Activated naive CD4-positive, alpha-beta T cell treated with anti-CD3 and anti-CD28 coated beads, Interleukin-2, amount 50 U/mL, for 24 hours (primary cell): Measurements from ENCODE around the gene SEPTIN5.
A peak's percentile ranks its signal among the peaks of the same experiment; 100 is the strongest.
"Not testable (repeated sequence)": the region's sequence is repeated elsewhere in the genome, so short reads cannot be mapped to it uniquely, and the experiment has no call there.

Source experiments
- H3K27ac Mint-ChIP-seq: one replicate; pipeline ENCODE4 v1.8.0; 2021; ENCODE audit warnings: mild to moderate bottlenecking, mixed read lengths
- H3K27me3 Mint-ChIP-seq: one replicate; pipeline ENCODE4 v1.8.0; 2021; ENCODE audit warnings: mixed read lengths
- H3K36me3 Mint-ChIP-seq: one replicate; pipeline ENCODE4 v1.8.0; 2021; ENCODE audit warnings: mixed read lengths
- H3K4me1 Mint-ChIP-seq: one replicate; pipeline ENCODE4 v1.8.0; 2021; ENCODE audit warnings: mixed read lengths
- H3K4me3 Mint-ChIP-seq: one replicate; pipeline ENCODE4 v1.8.0; 2021; ENCODE audit warnings: mild to moderate bottlenecking, mixed read lengths
- H3K9me3 Mint-ChIP-seq: one replicate; pipeline ENCODE4 v1.8.0; 2021; ENCODE audit warnings: mixed read lengths

The SEPTIN5 gene

DNA sequence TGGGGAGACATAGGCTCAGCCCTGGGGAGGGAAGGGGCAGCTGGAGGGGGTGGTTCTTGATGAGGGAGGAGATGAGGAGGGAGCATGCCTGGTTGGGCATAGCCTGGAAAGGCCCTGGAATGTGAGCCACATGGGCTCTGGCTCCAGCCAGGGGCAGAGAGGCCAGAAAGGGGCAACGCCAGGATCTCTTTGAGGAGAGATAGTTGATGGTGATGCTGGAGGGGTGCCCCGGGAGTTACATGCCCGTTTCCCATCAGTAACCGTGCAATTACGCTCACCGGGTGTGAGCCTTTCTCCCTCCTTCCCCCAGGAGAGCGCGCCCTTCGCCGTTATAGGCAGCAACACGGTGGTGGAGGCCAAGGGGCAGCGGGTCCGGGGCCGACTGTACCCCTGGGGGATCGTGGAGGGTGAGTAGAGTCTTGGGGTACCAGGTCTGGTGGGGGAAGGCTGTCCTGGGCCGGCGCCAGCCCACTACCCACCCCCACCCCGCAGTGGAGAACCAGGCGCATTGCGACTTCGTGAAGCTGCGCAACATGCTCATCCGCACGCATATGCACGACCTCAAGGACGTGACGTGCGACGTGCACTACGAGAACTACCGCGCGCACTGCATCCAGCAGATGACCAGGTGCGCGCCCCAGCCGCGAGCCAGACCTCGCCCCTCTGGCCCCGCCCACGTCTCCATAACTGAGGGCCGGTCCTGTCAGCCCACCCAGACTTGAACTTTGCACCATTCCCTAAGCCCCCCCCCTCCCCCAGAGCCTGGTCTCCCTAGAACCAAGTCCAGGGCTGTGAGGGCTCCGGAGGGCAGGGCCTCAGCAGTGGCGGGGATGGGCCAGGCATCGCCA is 7.3 kb downstream of the SEPTIN5 start:
- Mint-ChIP-seq H3K9me3 (no peaks in the 10 kb centered on the region), H3K4me1 (peaks cover 19% of the 10 kb centered on the region), H3K36me3 (peaks cover 2% of the 10 kb centered on the region), H3K27me3 (peaks cover 27% of the 10 kb centered on the region), H3K27ac (no peak overlapping the region), H3K4me3 (no peak overlapping the region)

DNA sequence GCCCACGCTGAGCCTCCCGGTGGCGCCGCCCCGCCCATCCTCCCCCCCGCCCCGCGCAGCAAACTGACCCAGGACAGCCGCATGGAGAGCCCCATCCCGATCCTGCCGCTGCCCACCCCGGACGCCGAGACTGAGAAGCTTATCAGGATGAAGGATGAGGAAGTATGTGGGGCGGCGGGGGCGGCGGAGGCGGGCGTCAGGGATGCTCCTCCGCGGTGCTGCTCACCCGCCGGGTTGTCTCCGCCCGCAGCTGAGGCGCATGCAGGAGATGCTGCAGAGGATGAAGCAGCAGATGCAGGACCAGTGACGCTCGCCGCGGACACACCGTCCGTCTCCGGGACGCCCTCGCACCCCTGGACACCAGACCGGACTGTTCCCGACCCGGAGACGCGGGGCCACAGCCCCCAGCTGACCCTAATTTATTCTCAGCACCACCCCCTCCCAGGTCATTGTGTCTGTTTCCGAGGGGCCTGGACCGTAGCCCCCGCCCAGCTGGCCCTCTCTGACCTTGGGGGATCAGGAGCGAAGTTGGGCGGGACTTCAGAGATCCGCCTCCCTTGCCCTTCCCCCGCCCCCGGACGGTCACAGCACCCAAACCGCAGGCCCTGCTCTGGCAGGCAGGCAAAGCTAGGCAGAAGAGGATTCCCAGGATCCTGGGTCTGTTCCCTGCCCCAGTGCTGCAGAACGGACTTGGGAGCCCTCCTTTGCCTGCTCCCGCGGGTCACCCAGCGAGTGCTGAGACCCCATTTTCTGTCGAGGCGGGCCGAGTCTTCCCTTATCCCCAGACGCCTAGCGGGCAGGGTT is 8.1 kb downstream of the SEPTIN5 start:
- Mint-ChIP-seq H3K27me3 (peaks cover 27% of the 10 kb centered on the region), H3K36me3 (peaks cover 2% of the 10 kb centered on the region), H3K4me1 (peaks cover 19% of the 10 kb centered on the region), H3K27ac (no peak overlapping the region), H3K4me3 (no peak overlapping the region), H3K9me3 (no peaks in the 10 kb centered on the region)

DNA sequence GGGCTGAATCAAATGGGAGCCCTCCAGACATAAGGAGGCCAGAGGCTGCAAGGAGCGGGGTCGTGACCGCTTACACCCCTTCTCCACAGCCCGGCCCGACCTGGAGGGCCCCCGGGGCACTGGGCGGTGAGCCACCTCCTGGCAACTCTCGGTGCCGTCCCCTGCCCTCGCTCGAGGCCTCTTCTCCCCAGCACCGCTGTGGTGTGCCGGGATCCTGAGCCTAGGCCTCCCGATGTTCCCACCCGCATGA is 8.6 kb downstream of the SEPTIN5 start:
- peaks cover 28% of the 10 kb centered on the region for H3K27me3 Mint-ChIP-seq
- peaks cover 2% of the 10 kb centered on the region for H3K36me3 Mint-ChIP-seq
- H3K4me1 Mint-ChIP-seq = peaks cover 15% of the 10 kb centered on the region
- no peak overlapping the region for H3K4me3 Mint-ChIP-seq
- H3K27ac Mint-ChIP-seq = no peak overlapping the region
- H3K9me3 Mint-ChIP-seq = no peaks in the 10 kb centered on the region

DNA sequence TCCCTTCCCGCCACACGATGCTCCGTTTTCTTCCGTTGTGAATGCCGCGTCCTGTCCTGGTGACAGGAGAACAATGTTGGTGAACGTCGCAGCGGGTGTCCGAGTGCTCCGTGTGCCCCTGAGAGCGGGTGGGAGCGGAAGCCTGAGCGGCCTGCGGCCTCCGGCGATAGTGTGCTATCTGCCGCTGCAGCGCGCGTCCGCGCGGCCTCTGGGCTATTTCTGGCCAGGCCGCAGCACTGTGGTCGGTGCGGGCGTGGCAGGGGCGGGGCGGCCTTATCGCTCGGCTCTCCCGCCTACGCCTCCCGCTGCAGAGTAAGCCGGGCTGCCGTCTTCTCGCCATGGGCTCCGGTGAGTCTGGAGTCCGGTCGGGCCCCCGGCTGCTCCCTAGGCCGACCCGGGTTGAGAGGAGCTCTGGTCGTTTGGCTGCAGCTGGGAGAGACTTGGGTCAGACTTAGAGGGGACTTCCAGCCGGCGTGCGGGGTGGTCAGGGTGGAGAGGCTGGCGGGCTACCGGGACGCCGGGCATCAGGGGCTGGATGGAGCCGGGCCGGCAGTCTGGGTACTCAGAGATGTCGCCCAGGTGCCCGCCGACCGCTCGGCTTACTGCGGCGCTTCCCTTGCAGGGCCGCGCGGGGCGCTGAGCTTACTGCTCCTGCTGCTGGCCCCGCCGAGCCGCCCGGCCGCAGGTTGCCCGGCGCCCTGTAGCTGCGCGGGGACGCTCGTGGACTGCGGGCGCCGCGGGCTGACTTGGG is 9.1 kb downstream of the SEPTIN5 start, which contains the start of gene GP1BB:
Gene GP1BB (plus strand): TSS at position 308 of the 751 bp plus-strand sequence. CDS start 31 bp downstream, at position 339.
- peaks cover 15% of the 10 kb centered on the region for H3K4me1 Mint-ChIP-seq
- H3K36me3 Mint-ChIP-seq = peaks cover 2% of the 10 kb centered on the region
- H3K4me3 Mint-ChIP-seq = no peak within 1 kb of the TSS
- peaks cover 28% of the 10 kb centered on the region for H3K27me3 Mint-ChIP-seq
- no peaks in the 10 kb centered on the region for H3K9me3 Mint-ChIP-seq
- H3K27ac Mint-ChIP-seq = no peak within 1 kb of the TSS

DNA sequence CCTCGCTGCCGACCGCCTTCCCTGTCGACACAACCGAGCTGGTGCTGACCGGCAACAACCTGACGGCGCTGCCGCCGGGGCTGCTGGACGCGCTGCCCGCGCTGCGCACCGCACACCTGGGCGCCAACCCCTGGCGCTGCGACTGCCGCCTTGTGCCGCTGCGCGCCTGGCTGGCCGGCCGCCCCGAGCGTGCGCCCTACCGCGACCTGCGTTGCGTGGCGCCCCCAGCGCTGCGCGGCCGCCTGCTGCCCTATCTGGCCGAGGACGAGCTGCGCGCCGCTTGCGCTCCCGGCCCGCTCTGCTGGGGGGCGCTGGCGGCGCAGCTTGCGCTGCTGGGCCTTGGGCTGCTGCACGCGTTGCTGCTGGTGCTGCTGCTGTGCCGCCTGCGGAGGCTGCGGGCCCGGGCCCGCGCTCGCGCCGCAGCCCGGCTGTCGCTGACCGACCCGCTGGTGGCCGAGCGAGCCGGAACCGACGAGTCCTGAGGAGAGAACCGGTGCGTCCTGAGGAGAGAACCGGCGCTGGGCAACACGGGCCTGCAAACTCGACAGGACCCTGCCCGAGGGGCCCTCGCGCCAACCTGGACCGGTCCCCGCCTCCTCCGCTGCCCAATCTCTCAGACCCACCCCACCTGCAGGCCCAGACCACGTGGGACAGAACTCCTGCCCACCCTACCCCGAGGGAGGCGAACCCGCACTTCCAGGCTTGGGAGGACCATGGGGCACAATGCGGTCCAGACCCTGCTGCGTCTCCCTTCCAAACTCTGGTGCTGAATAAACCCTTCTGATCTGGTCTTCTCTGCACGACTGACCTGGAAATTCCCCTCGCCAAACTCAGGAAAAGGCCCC is 9.9 kb downstream of the SEPTIN5 start:
- Mint-ChIP-seq H3K27ac (no peak overlapping the region), H3K4me3 (peak overlapping the region; percentile 61), H3K4me1 (peaks cover 14% of the 10 kb centered on the region), H3K27me3 (peaks cover 28% of the 10 kb centered on the region), H3K9me3 (no peaks in the 10 kb centered on the region), H3K36me3 (peaks cover 2% of the 10 kb centered on the region)

- H3K4me1 Mint-ChIP-seq = peaks cover 7% of the 10 kb centered on the region
- no peaks in the 10 kb centered on the region for H3K36me3 Mint-ChIP-seq
- no peaks in the 10 kb centered on the region for H3K9me3 Mint-ChIP-seq
- peak overlapping the region; percentile 59 for H3K27ac Mint-ChIP-seq
- peak overlapping the region; percentile 47 for H3K4me3 Mint-ChIP-seq
- H3K27me3 Mint-ChIP-seq = peaks cover 22% of the 10 kb centered on the region
Observed at GRCh38 chr22:19724927-19725661, 10.8 kb downstream of the SEPTIN5 start.

DNA sequence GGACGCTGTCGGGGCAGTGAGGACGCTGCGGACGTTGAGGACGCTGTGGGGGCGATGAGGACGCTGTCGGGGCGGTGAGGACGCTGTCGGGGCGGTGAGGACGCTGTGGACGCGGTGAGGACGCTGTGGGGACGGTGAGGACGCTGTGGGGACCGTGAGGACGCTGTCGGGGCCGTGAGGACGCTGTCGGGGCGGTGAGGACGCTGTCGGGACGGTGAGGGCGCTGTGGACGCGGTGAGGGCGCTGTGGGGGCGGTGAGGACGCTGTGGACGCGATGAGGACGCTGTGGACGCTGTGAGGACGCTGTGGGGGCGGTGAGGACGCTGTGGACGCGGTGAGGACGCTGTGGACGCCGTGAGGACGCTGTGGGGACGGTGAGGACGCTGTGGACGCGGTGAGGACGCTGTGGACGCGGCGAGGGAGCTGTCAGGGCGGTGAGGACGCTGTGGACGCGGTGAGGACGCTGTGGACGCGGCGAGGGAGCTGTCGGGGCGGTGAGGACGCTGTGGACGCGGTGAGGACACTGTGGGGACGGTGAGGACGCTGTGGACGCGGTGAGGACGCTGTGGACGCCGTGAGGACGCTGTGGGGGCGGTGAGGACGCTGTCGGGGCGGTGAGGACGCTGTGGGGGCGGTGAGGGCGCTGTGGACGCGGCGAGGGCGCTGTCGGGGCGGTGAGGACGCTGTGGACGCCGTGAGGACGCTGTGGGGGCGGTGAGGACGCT is 11.9 kb downstream of the SEPTIN5 start:
- H3K27me3 Mint-ChIP-seq = peaks cover 13% of the 10 kb centered on the region
- peaks cover 11% of the 10 kb centered on the region for H3K4me1 Mint-ChIP-seq
- not testable (repeated sequence) for H3K9me3 Mint-ChIP-seq, H3K4me3 Mint-ChIP-seq, H3K27ac Mint-ChIP-seq, H3K36me3 Mint-ChIP-seq

- Mint-ChIP-seq H3K4me1 (peaks cover 11% of the 10 kb centered on the region), H3K9me3 (no peaks in the 10 kb centered on the region), H3K4me3 (no peak overlapping the region), H3K36me3 (no peaks in the 10 kb centered on the region), H3K27ac (no peak overlapping the region), H3K27me3 (peaks cover 13% of the 10 kb centered on the region)
Observed at GRCh38 chr22:19727310-19728150, 13.2 kb downstream of the SEPTIN5 start.

- H3K4me3 Mint-ChIP-seq = no peak overlapping the region
- peaks cover 7% of the 10 kb centered on the region for H3K4me1 Mint-ChIP-seq
- H3K36me3 Mint-ChIP-seq = no peaks in the 10 kb centered on the region
- no peak overlapping the region for H3K27ac Mint-ChIP-seq
- H3K27me3 Mint-ChIP-seq = peaks cover 11% of the 10 kb centered on the region
- H3K9me3 Mint-ChIP-seq = no peaks in the 10 kb centered on the region
Observed at GRCh38 chr22:19728271-19728670, 14.0 kb downstream of the SEPTIN5 start.

DNA sequence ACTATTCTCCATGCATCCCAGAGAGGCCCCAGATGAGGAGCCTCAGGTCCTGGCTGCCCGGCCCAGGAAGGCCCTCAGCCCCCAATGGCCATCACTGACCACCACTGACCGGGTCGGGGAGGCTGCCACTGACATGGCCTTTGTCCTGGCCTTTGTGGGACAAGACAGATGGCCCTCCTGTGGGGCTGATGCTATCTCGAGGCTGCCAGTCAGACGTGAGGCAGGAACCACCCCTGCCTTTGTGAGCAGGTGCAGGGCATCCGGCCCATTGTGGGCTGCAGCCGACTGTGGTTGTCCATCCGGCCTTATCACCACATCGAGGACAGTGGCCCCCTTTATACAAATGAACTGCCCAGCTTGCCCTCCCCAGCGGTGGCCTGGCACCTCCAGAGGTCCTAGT is 14.5 kb downstream of the SEPTIN5 start:
- Mint-ChIP-seq H3K27ac (peak overlapping the region; percentile 8), H3K4me3 (no peak overlapping the region), H3K9me3 (no peaks in the 10 kb centered on the region), H3K27me3 (peaks cover 11% of the 10 kb centered on the region), H3K4me1 (peaks cover 4% of the 10 kb centered on the region), H3K36me3 (no peaks in the 10 kb centered on the region)

DNA sequence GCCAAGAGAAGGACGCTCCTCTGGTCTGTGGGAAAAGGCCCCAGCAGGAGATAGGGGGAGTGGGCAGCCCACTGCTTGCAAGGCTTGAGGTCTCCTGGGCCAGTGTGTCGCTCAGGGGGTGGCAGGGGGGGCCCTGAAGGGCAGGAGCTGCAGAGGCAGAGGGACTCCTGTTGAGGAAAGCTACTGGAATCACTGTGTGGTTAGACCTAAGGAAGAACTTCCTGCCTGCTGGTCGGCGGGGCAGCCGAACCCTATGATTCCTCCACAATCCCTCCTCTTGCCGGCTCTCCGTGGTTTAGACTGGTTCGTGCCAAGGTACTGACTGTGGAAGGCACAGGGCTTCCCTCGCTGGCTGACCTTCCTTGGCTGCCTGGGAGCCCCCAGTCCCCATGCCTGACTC is 15.2 kb downstream of the SEPTIN5 start:
- Mint-ChIP-seq H3K4me3 (no peak overlapping the region), H3K4me1 (peaks cover 4% of the 10 kb centered on the region), H3K27me3 (peaks cover 11% of the 10 kb centered on the region), H3K9me3 (no peaks in the 10 kb centered on the region), H3K36me3 (no peaks in the 10 kb centered on the region), H3K27ac (no peak overlapping the region)

DNA sequence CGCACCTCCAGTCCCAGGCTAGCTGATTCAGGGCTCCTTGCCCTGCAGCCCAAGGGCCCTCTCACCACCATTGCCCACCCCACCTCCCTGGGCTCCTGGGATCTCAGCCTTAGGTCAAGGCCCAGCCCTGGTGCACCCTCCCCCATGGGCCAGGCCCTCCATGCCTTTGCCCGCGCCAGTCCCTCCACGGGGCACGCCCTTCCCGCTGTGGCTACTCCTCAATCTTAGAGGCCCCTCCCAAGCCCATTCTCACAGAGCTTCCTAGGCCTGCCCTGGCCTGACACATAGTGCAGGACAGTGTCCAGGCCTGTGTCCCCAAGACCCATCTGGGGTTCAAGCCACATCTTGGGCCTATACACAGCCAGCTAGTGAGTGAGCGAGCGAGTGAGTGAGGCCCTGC is 15.9 kb downstream of the SEPTIN5 start:
- Mint-ChIP-seq H3K36me3 (no peaks in the 10 kb centered on the region), H3K9me3 (no peaks in the 10 kb centered on the region), H3K27me3 (peaks cover 4% of the 10 kb centered on the region), H3K27ac (no peak overlapping the region), H3K4me1 (peaks cover 4% of the 10 kb centered on the region), H3K4me3 (peak overlapping the region; percentile 85)

GRCh38 chr22:19730655-19731360 is 16.5 kb downstream of the SEPTIN5 start:
- Mint-ChIP-seq H3K4me3 (peak overlapping the region; percentile 85), H3K27ac (no peak overlapping the region), H3K36me3 (no peaks in the 10 kb centered on the region), H3K4me1 (peaks cover 4% of the 10 kb centered on the region), H3K27me3 (peaks cover 1% of the 10 kb centered on the region), H3K9me3 (no peaks in the 10 kb centered on the region)
